ENCODE results near the gene NTF4. TPM values are rescaled to one million over a fixed set of nuclear protein-coding genes. Genes with fewer than 3 reads are reported as not detected.

NTF4 gene
- total and polyA plus RNA-seq, 7 donors = 1.8 to 7.4 (median 5.6) TPM

GRCh38 chr19:49104229-49104864, 39.7 kb upstream of the NTF4 start:
- Histone ChIP-seq H3K9me3 (no peaks in the 10 kb centered on the region), H3K36me3 (ENCODE audit: insufficient read depth in 1 of 2, low read depth in 1 of 2) (peaks cover 8 to 100% of the 10 kb centered on the region in 2 donors), H3K27ac (peak overlapping the region; percentile 2), H3K4me3 (no peak overlapping the region), H3K4me1 (peaks cover 12% of the 10 kb centered on the region), H3K27me3 (ENCODE audit: insufficient read depth in 3 of 3, low read length in 2 of 3) (no peaks in the 10 kb centered on the region)
- no peak for DNase-seq
- ATAC-seq = no peak
- 63 to 70% (median 64%) methylated on average over 24 to 30 of the region's 30 CpGs for WGBS, 3 donors
- intact Hi-C loops (cut with DNase I) = no loop called here
- TF ChIP-seq CTCF (IDR thresholded peaks at IDR 0.05) = no peak

- no peak overlapping the region for H3K4me3 ChIP-seq
- no peaks in the 10 kb centered on the region for H3K9me3 ChIP-seq
- intact Hi-C loops (cut with DNase I) = no loop called here
- WGBS, 3 donors = 85 to 89% (median 86%) methylated on average over 27 to 33 of the region's 33 CpGs
- ATAC-seq (no peak), DNase-seq (no peak)
- peaks cover 8 to 100% of the 10 kb centered on the region in 2 donors for H3K36me3 ChIP-seq (ENCODE audit: insufficient read depth in 1 of 2, low read depth in 1 of 2)
- H3K4me1 ChIP-seq = peaks cover 20% of the 10 kb centered on the region
- H3K27me3 ChIP-seq (ENCODE audit: insufficient read depth in 3 of 3, low read length in 2 of 3) = no peaks in the 10 kb centered on the region
- H3K27ac ChIP-seq = no peak overlapping the region
- no peak for TF ChIP-seq CTCF (IDR thresholded peaks at IDR 0.05)
Observed at GRCh38 chr19:49103331-49104085, 38.9 kb upstream of the NTF4 start.

- Histone ChIP-seq H3K27ac (no peak overlapping the region), H3K4me1 (peaks cover 31% of the 10 kb centered on the region), H3K9me3 (no peaks in the 10 kb centered on the region), H3K27me3 (ENCODE audit: insufficient read depth in 3 of 3, low read length in 2 of 3) (no peaks in the 10 kb centered on the region), H3K36me3 (ENCODE audit: insufficient read depth in 1 of 2, low read depth in 1 of 2) (peaks cover 8 to 97% of the 10 kb centered on the region in 2 donors), H3K4me3 (no peak overlapping the region)
- intact Hi-C loops (cut with DNase I) = no loop called here
- 70 to 79% (median 74%) methylated on average over 12 of the region's 12 CpGs for WGBS, 3 donors
- ATAC-seq (no peak), DNase-seq (no peak)
- TF ChIP-seq CTCF (IDR thresholded peaks at IDR 0.05) = no peak
Observed at GRCh38 chr19:49102303-49102702, 37.7 kb upstream of the NTF4 start.

GRCh38 chr19:49101160-49101559, 36.5 kb upstream of the NTF4 start:
- intact Hi-C loops (cut with DNase I) = no loop called here

More at GRCh38 chr19:49101160-49101559, 36.5 kb upstream of the NTF4 start:
- Histone ChIP-seq H3K36me3 (ENCODE audit: insufficient read depth in 1 of 2, low read depth in 1 of 2) (peaks cover 8 to 97% of the 10 kb centered on the region in 2 donors), H3K27ac (peak overlapping the region; percentile 9), H3K9me3 (no peaks in the 10 kb centered on the region), H3K27me3 (ENCODE audit: insufficient read depth in 3 of 3, low read length in 2 of 3) (no peaks in the 10 kb centered on the region), H3K4me1 (peaks cover 36% of the 10 kb centered on the region), H3K4me3 (no peak overlapping the region)
- DNase-seq (no peak), ATAC-seq (no peak)
- 79 to 83% (median 80%) methylated on average over 12 of the region's 12 CpGs for WGBS, 3 donors
- TF ChIP-seq CTCF (IDR thresholded peaks at IDR 0.05) = no peak

Measured in psoas muscle (tissue), 8 donors.